ENCODE measurements around the gene SCLT1.
A peak's percentile ranks its signal among the peaks of the same experiment; 100 is the strongest.
"Not testable (repeated sequence)": the region's sequence is repeated elsewhere in the genome, so short reads cannot be mapped to it uniquely, and the experiment has no call there.

The SCLT1 gene

DNA sequence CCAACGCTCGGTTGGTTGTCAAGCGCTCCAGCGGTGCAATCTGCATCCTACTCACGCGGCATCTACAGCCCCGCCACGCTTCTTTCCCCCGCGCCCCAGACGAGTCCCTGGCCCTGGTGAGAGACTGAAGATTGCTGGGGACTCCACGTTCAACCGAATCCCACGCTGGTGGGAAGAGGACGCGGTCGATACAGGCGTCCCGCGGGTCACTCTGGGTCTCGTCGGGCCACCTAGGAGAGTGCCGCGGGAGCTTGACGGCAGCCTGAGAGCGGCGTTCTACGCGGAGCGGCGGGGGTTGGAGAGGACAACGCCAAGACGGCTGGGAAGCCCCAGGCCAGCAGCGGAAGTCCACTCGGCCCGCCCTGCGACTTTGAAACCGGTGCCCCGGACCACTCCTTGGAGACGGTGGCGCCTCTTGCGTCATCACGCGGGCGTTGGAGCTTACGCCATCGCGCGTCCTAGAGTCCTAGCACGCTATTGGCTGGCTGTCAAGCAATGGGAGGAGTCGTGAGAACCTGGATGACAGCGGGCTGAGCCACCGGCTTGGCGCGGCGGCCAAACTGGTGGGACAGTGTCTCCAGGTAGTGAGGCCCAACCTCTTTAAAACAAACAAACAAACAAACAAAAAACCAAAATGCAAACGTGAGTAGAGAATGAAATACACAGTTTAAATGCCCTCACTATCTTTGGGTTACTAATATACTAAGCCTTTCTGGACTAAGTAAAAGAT, at the start of gene SCLT1:
Gene SCLT1, minus strand, starts transcription at position 349 of the 730 bp plus-strand sequence. CDS start 436 bp downstream, outside the sequence.
- peak; percentile 92 for DNase-seq

DNA sequence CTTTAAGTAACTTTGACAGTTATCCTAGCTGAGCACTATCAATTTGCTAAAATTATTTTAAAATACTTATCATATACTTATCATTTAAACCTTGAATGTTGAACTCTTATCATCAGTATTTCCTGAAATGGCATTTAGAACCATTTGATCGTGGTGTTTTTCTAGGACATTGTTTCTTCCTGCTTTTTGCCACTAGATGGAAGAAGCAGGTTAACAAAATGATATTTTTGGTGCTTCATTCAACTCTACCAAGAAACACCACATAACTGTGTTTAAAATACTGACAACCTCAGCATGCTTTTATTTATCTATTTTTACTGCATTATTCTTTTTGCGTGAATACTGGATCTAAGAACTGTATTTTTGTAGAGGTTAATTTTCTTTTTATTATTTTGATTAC, 47.2 kb upstream of the SCLT1 start:
- no peak for DNase-seq

DNA sequence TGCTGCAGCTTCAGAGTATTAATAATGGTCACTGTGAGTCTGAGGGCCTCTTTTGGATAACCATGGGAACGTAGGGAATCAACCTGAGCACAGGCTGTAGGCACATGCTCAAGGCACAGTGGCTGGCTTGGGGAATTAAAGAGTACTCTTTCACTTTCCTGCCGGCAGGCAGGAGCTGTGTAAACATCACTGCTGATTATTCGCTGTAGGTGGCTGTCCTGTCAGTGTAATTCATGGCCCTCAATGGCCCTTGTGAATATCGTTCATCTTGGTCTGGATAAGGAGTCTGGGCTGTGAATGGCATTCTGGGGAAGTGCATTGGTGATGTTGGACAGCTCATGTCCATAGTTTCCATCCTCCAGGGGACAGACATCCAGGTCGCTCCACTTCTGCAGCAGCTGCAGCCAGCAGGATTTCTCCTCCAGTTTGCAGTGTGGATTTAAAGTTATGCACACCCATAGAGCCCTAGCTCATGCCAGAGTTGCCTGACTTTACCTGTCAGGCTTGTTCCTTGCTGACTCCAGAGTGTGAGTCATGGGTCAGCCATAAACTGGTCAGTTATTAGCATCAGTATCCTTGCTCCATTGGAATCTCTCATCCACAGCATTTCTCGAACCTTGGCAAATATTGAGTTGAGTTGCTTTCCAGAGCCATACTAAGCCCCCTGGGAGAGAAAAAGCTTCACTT, 45.6 kb upstream of the SCLT1 start:
- no peak for DNase-seq

DNA sequence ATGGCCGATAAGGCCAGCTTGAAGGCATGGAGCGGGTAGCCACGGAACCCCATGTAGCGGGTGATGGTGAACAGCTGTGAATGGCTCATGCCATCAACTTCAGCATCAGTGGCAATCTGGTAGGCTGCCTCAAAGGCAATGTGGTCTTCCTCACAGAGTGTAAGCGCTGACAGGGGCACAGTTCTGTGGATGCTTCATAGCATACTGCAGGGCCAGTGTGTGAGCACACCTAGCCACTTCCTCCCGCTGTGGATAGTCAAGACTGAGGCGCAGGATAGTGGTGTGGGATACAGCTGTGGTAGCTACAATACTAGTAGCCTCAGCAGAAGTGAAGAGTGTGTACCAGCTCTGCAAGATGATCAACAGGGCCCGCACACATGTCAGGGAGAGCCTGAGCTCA, 43.1 kb upstream of the SCLT1 start:
- DNase-seq = no peak

DNA sequence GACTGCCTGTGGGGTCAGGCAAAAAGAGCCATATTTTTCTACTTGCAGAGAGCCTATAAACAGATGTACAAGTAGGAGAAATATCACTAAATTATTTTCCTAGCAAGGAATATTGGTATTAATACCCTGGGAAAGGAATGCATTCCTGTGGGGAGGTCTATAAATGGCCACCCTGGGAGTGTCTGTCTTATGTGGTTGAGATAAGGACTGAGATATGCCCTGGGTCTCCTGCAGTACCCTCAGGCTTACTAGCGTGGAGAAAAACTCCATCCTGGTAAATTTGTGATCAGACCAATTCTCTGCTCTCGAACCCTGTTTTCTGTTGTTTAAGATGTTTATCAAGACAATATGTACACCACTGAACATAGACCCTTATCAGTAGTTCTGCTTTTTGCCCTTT, 38.0 kb upstream of the SCLT1 start:
- DNase-seq = no peak

DNA sequence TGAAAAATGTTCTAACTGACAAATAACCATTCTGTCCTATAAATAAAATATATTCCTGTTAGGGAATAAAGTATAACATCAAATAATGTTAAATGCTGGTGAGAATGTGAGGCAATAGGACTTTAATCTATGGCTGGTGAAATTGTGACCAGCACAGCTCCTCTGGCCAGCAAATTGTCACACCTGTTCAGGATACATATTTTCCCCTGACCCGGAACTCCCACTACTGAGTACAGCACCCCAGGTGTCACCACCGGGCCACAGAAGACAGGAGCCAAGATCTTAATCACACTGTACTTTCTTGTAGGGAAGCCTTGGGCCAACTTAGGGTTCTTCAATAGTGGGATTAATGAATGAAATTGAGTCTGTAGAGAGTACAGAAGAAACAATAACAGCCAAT, 35.8 kb upstream of the SCLT1 start:
- no peak for DNase-seq

DNA sequence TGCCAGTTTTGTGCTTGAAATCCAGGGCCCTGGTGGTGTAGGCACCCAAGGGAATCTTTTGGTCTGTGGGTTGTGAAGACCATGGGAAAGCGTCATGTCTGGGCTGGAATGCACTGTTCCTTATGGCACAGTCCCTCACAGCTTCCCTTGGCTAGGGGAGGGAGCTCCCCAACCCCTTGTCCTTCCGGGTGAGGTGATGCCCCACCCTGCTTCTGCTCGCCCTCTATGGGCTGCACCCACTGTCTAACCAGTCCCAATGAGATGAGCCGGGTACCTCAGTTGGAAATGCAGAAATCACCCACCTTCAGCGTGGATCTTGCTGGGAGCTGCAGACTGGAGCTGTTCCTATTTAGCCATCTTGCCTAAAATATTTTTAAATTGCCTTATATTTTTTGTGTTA, 33.3 kb upstream of the SCLT1 start:
- not testable (repeated sequence) for DNase-seq

DNA sequence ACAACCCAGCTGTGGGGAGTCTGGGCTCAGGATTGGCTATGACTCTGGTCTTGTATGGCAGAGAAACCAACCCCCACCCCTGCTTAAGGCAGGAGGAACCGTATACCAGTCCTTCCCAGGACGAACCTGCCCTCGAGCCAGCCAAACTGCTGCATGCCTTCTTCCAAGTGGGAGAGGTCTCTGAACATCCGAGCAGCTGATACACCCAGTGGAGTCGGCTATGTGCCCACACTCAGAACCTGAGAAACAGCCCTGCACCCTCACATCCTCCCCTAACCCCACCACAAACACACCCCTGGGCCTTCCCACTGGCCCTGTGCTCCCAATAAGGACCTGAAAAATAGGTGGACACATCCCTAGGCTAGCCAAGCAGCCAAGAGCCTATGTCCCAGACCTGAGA, 24.4 kb upstream of the SCLT1 start:
- DNase-seq = no peak

DNA sequence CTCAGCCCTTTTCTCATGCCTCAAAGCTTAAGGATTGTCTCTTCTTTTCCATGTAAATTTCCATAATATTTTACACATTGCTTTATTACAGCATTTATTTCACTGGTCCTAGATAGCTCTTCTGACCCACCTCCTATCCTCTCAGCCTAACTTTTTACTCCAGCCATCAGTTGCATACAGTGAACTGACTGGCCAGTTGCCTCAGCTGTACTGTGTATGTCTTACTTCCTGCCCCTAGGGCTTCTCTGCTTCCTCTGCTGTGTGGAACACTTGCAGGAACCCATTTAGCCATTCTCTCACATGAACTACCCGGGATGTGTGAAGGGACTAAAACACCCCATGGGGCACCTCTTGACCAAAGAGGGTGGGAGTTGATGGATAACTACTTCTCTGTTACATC, 20.6 kb upstream of the SCLT1 start:
- DNase-seq = no peak

DNA sequence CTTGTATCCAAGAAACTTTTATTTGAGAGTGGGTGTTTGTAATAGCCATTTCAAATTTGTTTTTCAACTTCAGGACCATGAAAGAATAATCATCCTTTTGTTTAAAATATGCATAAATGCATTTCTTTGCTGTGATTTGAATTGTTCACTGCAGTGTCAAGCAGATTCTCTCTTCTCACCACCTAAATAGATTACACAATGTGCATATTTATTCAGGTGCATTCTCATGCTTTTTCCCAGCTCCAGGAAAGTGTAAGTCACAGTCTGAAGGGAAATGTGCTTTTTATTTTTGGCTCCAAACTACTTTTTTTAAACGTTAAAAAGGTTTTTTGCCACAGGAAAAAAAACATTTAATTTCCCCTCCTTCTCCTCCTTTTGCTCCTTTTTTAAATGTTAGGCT, 20.1 kb upstream of the SCLT1 start:
- no peak for DNase-seq

DNA sequence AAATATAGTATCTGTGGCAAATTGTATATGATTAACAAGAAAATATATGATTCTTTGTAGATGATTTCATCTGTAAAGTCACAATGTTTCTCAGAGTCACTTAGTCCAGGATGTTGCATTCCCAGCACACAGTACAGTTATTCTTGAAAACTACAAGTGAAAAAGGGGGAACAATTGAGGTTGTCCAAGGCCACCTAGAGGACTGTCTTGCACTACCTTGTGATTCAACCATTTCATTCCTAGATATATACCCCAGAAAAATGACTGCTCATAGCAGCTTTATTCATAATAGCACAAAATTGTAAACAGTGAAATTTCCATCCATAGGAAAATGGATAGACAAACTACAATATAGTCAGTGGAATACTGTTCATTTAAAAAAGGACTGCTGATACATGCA, 18.6 kb upstream of the SCLT1 start:
- DNase-seq = no peak

DNA sequence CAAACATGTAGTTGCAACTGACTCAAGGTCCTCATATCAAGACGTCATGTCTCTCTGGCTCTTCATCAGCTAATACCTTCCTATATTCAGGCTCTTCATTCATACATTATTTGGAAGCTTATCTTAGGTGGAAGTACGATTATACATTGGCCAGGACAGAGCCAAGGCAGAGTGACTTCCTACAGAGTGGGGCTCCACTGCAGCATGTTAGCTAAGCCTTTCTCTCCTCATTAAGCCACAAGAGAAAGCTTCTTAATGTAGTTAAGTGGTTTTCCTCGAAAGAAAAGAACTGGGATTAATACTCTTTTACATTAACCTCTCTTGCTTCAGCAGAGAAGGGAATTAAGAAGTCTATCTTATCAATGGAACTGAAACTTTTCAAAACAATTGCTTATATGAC, 17.6 kb upstream of the SCLT1 start:
- DNase-seq = no peak

DNA sequence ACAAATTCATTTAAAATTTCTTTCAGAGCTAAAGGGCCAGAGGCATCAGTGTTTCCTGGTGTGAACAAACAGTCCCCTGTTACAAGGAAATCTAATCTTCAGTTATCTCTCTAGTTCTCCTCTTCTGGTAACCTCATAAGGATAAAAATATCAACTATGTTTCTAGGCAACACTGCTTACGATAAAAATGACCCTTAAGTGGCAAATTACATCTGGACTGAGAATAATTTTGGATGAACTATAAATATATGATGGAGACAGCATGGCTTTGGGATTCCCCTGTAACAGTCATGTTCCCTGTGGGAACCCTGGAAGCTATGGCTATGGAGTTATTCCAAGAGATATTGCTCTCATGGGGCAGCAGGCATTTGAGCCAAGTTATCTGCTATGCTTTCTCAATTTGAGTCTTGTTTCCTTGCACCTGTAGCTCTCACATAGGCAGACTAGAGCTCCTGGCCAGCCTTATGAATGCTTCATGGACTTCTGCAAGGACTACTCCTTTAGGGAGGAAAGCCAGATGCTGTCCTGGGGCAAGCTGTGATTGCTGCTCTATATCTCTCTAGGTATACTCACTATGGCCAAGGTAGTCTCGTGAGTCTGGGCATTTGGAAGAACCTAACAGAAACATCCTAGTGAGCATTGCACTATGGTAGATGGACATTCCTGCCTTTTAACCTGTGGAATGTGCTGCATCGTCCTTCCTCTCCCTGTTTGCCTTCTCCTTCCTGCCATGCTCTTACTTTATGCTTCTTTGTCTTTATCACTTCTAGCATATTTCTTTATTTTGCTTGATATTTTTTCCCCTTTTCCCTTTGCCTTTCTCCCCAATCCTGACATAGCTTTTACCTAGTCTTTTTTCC, 16.9 kb upstream of the SCLT1 start:
- no peak for DNase-seq

DNA sequence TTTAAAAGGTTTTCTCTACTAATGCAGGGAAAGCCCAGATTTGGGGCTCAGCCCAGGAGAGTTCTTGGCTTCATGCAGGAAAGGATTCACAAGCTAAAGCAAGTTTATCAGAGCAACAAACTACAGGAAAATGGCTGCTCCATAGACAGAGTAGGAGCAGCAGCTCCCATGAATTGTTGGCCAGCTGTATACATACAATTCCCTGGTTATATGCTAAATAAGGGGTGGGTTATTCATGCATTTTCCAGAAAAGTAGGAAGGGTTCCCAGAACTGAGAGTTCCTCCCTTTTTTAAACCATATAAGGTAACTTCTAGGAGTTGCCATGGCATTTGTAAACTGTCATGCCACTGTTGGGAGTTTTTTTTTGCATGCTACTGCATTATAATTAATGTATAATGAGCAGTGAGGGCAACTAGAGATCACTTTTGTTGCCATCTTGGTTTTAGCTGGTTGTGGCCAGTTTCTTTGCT, 5.2 kb upstream of the SCLT1 start:
- DNase-seq = no peak

DNA sequence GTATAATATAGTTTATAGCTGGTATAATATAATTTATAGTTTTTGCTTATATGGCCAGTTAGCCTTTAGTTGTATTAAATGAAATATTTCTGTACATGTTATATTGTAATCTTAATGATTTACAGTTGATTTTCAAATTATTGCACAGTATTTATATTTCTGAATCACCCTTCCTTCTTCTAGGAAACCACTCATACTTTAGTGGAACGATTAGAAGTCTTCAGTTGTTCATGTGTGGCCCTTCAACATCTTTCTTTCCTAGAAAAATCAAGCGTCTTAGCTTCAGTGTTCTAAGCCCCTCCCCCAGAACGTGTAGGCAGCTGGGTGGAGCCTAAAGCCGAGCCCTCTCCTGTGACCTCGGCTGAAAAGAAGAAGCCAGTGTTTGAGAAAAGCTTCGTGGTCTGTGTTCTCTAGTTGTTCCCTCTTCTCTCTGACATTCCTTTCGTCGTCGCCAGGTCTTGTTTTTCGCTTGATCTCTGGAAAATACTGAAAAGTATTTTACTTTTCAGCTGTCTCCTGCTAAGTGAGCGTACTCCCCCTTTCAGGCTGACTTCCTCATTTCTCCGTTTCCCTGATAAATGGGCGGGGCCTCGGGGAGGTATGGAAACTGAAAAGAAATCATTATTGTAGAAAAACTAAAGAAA, 2.6 kb upstream of the SCLT1 start, which contains the start of gene C4orf33:
Gene C4orf33, plus strand, starts transcription at position 342 of the 644 bp plus-strand sequence. CDS start 6,459 bp downstream, outside the sequence.
- DNase-seq = peak; percentile 71

DNA sequence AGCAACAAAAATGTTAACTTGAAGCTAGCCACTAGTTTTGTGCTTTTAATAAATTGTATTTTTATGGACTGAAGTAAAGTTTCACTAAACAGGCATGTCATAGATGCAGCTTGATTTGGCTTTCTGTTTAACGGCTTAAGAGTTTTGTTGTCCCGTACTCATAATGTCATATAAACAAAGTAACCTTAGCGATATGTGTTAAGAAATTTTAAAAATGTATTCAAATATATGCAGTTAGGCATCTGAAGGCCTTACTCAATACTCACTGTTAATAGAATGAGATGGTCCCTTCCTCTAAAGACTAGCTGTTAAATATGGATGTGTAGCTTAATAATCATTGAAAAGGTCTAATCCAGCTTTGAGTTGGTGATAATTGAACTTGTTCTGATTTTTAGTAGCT, 1.0 kb upstream of the SCLT1 start:
- DNase-seq = no peak

DNA sequence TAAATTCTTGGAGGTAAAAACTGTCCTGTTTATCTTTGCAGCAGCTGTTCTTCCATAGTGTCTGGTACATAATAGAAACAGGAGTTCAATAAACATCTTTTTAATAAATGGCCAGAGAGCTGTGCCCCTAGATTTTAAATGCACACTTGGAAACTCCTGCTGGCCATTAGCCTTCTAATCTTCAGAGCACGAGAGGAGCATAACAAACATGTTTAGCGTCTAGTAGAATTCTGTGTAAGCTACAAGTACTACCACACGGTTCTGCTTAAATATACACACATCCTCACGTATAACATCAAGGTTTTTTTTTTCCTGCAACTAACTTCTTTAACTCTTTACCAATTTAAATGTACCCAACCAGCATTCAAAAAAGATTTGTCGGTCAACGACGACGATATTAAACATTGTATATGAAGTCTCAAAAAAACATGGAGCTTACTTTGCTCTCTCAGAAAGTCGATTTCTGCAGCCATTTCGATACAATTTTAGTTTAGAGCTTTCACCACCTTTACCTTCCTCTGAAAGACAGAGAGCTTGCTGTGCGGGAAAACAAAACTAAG, 628 bp downstream of the SCLT1 start:
- DNase-seq = no peak

DNA sequence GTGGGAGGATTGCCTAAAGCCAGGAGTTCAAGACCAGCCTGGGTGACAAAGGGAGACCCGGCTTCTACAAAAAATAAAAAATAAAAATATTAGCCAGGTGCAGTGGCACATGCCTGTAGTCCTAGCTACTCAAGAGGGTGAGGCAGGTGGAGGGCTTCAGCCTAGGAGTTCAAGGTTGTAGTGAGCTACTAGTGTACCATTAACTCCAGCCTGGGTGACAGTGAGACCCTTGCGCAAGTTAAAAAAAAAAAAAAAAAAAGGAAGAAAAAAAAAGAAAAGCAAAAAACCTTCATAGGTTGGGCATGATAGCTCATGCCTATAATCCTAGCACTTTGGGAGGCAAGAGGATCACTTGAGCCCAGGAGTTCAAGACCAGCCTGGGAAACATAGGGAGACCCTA, 5.8 kb downstream of the SCLT1 start:
- DNase-seq = no peak

DNA sequence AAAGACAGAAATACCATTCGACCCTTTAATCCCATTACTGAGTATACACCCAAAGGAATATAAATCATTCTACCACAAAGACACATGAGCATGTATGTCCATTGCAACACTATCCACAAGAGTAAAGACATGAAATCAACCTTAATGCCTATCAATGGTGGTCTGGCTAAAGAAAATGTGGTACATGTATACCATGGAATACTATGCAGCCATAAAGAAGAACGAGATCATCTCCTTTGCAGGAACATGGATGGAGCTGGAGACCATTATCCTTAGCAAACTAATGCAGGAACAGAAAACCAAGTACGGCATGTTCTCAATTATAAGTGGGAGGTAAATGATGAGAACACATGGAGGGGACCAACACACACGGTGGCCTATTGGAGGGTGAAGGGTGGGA, 7.9 kb downstream of the SCLT1 start:
- DNase-seq = no peak

DNA sequence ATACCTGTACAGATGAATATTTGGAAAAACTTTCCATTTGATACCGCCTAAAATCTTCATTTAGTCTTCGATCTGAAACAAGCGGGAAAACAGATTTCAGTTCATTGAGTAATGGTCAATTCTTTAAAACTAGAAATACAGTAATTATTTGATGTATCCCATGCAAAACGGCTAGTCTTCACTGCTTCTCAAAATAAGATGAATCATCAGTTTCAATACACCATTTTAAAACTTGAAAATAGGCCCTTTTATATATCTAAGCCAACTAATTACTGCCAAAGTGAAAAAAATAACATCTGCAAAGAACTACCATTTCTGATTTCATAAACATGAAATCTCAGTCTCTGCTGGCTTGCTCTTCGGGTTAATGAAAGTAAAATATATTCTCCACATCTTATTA, 11.0 kb downstream of the SCLT1 start:
- DNase-seq = no peak

DNA sequence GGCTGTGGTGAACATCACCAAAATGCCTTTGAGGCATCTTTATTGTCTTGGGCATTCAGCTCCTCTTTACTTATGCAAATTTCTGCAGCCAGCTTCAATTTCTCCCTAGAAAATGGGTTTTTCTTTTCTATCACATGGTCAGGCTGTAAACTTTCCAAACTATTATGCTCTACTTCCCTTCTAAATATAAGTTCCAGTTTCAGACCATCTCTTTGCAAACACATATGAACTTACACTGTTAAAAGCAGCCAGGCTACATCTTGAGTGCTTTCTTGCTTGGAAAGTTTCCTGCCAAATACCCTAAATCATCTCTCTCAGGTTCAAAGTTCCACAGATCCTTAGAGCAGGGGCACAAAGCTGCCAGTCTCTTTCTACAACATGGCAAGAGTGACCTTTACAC, 13.2 kb downstream of the SCLT1 start:
- no peak for DNase-seq

DNA sequence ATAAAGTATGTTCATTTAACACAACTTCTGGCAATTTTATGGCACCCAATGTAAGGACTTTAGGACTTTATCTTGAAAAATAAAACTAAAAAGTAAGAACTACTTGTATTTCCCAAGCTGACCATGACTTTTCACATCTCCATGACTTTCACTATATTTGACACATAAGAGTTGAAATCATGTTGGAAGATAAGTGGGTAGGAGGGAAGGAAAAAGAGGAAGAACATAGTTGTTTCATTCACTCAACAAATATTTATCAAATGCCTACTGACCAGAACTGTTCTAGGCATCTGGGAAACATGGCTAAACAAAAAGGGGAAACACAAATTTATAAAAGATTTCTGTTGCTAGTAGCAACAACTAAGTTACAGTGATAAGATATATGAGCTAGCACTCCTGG, 16.0 kb downstream of the SCLT1 start:
- DNase-seq = no peak

DNA sequence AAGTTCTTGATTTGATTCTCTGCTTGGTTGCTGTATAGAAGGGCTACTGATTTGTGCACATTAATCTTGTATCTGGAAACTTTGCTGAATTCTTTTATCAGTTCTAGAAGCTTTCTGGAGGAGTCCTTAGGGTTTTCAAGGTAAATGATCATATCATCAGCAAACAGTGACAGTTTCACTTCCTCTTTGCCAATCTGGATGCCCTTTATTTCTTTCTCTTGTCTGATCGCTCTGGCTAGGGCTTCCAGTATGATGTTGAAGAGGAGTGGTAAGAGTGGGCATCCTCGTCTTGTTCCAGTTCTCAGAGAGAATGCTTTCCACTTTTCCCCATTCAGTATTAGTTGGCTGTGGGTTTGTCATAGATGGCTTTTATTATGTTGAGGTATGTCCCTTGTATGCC, 23.8 kb downstream of the SCLT1 start:
- DNase-seq = not testable (repeated sequence)

Data from activated T-cell treated with anti-CD3 and anti-CD28 coated beads for 4 hours (primary cell).